Fibroblast of peridontal ligament (primary cell): ENCODE data around the gene CLDN1.

Experiments used
- DNase-seq: peaks from one replicate; pipeline ENCODE4 v3.0.0-alpha.2; 2010; ENCODE audit errors: extremely low read depth

The CLDN1 gene

GRCh38 chr3:190333961-190334360 lies 11.7 kb upstream of the CLDN1 start:
- no peak for DNase-seq

GRCh38 chr3:190330936-190331734 lies 8.9 kb upstream of the CLDN1 start:
- no peak for DNase-seq

DNA sequence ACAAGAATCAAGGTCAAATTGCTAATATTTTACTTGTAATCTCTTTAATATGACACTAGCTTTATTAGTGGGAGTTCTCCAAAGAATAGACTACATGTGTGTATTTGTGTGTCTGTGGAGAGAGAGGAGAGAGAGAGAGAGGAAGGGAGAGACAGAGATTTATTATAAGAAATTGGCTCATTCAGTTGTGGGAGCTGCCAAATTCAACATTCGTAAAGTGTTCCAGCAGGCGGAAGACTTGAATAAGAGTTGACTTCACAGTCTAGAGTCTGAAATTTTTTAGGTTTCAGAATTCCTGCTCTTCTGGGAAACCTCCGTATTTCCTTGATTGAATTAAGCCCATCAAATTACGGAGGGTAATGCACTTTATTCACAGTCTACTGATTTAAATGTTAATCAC lies 4.7 kb upstream of the CLDN1 start:
- DNase-seq = peak; percentile 86

GRCh38 chr3:190326361-190326760 lies 4.1 kb upstream of the CLDN1 start:
- DNase-seq = no peak

DNA sequence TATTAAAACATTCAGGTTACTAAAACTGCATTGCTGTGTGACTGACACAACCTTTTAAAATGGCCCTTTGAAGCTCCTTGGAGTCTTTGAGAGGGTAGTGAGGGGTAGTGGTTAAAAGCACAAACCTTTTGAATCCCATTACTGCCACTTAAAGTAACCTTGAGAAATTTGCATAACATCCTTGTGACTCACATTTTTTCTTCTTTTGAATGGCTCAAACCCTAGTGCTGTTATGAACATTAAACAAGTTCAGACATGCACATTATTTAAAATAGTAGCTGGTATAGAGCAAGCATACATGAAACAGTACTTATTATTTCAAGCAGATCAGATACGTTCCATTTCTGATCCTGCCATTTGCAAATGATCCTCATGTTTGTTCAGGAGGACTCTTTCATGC lies 3.7 kb upstream of the CLDN1 start:
- DNase-seq = peak; percentile 55

GRCh38 chr3:190323246-190323626 lies 990 bp upstream of the CLDN1 start:
- DNase-seq = peak; percentile 63

- DNase-seq = peak; percentile 56
These were observed 479 bp upstream of the CLDN1 start for GRCh38 chr3:190322604-190323245.

GRCh38 chr3:190320594-190321362 lies 1.5 kb downstream of the CLDN1 start:
- no peak for DNase-seq

DNA sequence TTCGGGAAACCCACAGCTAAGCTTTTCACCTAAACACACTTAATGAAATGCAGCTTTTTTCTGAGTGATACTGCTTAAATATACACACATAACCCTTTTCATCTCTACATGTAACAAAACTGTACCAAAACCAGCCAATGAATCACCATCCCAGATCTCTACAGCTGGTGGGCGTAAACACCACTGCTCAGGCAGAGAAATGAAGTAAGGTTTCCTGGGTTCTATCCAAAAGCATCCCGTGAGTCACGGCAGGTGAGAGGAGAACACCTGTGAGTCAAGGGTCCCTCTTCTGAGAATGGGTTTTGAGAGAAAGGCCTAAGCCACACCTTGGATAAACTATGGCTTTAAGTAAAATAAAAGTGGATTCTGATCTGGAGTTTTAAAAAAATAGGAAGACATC lies 2.6 kb downstream of the CLDN1 start:
- DNase-seq = no peak

- no peak for DNase-seq
These were observed 3.6 kb downstream of the CLDN1 start for GRCh38 chr3:190318666-190319065.

GRCh38 chr3:190314741-190315140 lies 7.5 kb downstream of the CLDN1 start:
- DNase-seq = no peak

GRCh38 chr3:190309414-190309813 lies 12.8 kb downstream of the CLDN1 start:
- no peak for DNase-seq

DNA sequence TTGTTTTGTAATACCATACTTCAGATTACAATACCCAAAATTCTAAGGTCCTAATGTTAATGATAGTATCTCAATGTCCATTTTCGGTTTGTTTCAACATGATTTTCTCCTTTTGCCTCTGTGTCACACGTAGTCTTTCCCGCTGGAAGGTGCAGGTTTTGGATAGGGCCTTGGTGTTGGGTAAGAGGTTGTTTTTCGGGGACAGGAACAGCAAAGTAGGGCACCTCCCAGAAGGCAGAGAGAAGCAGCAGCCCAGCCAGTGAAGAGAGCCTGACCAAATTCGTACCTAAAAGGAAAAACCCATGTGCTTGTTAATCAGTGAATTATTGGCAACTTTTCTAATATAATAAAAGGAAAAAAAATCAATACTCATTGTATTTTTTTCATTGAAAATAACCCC lies 14.1 kb downstream of the CLDN1 start:
- DNase-seq = no peak

- DNase-seq = no peak
These were observed 15.1 kb downstream of the CLDN1 start for GRCh38 chr3:190307164-190307545.

GRCh38 chr3:190306513-190307163 lies 15.6 kb downstream of the CLDN1 start:
- DNase-seq = no peak

GRCh38 chr3:190306026-190306425 lies 16.2 kb downstream of the CLDN1 start:
- DNase-seq = no peak

GRCh38 chr3:190305406-190305805 lies 16.8 kb downstream of the CLDN1 start:
- DNase-seq = no peak

DNA sequence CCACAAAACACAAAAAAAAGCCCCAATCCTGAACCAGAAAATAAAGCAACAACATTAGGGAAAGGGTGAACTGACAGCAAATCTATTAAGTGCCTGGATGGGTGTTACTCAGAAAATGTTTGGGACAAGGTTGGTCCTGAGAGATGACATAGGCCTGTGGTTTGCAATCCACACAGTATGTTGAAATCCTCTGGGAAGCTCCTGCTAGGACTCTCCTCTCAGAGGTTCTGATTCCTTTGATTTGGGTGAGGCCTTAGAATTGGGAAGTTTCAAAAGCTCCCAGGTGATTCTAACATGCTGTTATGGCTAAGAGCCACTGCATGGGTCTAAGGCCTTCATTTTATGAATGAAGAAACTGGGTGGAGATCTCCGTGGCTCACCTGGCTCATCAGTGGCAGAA lies 18.4 kb downstream of the CLDN1 start:
- DNase-seq = no peak

GRCh38 chr3:190302212-190302867 lies 19.9 kb downstream of the CLDN1 start:
- no peak for DNase-seq

- no peak for DNase-seq
These were observed 20.7 kb downstream of the CLDN1 start for GRCh38 chr3:190301591-190301990.

DNA sequence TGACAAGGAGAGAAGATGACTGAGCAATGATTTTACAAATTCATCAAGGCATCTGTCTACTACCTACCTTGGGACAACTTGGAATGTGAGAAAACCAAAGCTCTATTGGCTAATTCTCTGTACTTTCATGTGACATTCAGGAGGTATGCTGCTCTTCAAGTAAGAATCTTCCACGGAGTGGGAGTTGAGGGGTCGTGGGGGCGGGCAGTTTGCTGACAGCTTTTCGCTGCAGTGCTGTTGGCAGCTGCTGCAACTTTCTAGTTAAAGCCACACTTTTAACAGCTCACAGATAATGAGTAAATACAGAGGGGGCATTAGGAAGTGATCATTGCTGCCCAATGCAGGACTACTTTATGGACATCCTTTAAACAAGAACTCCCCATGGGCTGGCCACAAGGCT lies 22.3 kb downstream of the CLDN1 start:
- no peak for DNase-seq

- no peak for DNase-seq
These were observed 28.2 kb downstream of the CLDN1 start for GRCh38 chr3:190294030-190294429.
